HL-60 (cell line): ENCODE results near the gene DCAKD.

Source experiments
- GABPA ChIP-seq: IDR thresholded peaks from 2 replicates; pipeline ENCODE4 v1.6.1; 2012; ENCODE audit warnings: low read depth
- TF ChIP-seq, protein P1 (sequence below): IDR thresholded peaks from one replicate; pipeline ENCODE4 v1.5.1; 2011; ENCODE audit warnings: low read length, control low read depth, inconsistent platforms; ENCODE audit not compliant: insufficient read depth

DNA sequence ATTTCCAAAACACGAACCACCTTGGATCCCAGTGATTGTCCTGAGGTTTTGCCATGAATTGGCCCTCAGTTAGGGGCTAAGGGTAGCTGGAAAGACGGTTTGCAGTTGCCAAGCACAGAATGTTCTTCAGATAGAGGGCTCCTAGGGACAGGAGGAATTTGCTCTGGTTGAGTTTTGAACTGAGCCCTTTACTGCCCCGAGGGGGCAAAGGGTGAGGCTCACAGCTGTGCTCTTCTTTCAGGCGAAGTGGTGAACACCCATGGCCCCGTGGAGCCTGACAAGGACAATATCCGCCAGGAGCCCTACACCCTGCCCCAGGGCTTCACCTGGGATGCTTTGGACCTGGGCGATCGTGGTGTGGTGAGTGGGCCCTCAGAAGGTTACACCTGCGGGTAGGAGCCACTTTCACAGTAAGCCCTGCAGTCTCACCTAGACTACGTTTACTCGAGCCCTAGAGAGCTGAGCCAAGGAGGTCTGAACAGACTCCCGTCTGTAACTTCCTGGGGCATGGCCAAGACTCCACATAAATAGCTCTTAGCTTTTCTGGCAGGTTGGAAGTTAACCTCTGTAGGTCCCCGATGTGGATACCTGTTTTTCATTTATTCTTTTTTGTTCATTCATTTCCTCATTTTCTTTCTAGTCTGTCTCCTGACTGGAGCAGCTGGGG is 42.1 kb upstream of the DCAKD start:
- TF ChIP-seq, protein P1, sequence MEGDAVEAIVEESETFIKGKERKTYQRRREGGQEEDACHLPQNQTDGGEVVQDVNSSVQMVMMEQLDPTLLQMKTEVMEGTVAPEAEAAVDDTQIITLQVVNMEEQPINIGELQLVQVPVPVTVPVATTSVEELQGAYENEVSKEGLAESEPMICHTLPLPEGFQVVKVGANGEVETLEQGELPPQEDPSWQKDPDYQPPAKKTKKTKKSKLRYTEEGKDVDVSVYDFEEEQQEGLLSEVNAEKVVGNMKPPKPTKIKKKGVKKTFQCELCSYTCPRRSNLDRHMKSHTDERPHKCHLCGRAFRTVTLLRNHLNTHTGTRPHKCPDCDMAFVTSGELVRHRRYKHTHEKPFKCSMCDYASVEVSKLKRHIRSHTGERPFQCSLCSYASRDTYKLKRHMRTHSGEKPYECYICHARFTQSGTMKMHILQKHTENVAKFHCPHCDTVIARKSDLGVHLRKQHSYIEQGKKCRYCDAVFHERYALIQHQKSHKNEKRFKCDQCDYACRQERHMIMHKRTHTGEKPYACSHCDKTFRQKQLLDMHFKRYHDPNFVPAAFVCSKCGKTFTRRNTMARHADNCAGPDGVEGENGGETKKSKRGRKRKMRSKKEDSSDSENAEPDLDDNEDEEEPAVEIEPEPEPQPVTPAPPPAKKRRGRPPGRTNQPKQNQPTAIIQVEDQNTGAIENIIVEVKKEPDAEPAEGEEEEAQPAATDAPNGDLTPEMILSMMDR, result no peak
- no peak for TF ChIP-seq GABPA
